NCI-H2196 treated with DMSO at 0.1 percent for 48 hours (cell line): ENCODE data around the gene FGD4.

ENCODE experiments used
- DNase-seq: peaks from one replicate; lab custom pipeline; 2025; ENCODE audit not compliant: unreplicated experiment; lab: John Stamatoyannopoulos, UW

Gene FGD4

DNA sequence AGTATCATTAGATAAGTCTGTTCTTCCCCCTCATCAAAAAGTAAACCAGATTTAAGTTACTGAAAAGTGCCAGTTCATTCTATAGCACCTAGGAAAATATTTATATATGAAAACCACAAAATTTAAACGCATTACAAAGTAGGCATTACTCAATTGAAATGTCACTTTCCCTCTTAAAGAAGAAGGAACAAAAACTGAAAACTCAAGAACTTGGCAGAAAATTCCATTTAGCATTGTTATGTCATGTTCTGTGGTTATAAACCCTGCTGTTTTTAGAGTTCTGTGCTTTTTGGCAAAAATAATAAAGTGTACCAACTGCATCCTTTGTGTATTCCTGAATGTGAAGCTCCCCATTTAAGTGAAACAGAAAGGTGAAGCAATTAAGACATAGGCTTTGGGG, 3.6 kb downstream of the FGD4 start:
- no peak for DNase-seq

DNA sequence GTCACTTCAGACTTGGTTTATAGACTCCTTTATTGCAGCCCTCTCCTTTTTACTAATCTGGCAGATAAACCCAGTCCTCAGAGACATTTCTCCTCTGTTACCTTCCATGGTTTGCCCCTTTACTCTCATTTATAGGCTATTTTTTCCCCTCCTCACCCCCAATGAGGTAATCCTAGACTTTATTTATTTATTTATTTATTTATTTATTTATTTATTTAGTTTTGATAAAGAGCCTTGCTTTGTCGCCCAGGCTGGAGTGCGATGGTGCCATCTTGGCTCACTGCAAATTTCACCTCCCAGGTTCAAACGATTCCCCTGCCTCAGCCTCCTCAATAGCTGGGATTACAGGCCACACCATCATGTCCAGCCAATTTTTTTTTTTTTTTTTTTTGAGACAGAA, 8.4 kb downstream of the FGD4 start:
- no peak for DNase-seq

DNA sequence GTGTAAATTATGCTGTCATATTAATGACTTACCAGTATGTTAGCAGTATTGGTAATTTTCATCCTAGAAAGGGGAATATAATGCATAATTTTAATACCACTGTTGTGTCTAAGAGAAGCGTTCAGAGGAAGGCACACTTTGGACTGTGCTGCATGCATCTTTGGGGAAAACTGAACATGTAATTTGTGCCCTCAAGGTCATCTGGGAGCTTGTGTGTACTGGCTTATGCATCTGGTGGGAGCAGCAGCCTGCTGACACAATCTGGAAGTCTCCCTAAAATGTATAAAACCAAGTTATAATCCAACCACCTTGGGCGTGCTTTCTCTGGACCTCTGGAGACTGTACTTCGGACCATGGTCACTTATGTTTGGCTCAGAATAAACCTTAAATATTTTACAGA, 14.1 kb downstream of the FGD4 start:
- no peak for DNase-seq

DNA sequence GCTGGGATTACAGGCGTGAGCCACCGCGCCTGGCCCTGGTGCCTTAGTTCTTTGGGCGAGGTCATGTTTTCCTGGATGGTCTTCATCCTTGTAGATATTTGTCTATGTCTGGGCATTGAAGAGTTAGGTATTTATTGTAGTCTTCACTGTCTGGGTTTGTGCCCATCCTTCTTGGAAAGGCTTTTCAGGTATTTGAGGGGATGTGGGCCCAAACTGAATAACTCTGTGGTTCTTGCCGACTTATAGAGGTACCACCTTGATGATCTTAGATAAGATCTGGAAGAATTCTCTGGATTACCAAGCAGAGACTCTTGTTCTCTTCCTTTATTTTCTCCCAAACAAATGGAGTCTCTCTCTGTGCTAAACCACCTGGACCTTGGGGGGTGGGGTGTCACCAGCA, 18.9 kb downstream of the FGD4 start:
- DNase-seq, result no peak

DNA sequence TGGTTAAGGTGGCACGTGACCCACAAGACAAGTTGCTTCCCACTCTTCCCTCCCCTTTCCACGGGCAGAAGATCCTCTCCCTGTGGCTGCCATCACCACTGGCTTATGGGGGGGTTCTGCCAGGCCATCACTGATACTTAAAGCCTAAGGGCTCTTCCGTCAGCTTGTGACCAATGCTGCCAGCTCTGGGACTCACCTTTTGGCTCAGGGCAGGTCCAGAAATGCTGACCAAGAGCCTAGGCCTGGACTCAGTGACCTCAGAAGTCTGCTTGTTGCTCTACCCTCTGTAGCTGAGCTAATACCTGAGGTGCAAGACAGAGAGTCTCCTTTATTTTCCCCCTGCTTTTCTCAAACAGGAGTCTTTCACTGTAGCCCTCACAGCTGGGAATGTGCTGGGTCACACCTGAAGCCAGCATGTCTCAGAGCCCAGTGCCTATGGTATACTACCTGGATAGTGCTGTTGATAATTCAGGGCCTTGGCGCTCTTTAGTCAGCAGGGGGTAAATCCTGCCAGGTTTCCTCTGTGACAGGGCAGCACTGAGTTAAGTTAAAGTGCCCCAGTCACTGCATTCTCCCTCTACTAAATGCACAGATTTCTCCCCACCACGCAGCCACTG, 19.7 kb downstream of the FGD4 start:
- DNase-seq, result no peak

- no peak for DNase-seq
Measured at GRCh38 chr12:32419520-32419960, 20.2 kb downstream of the FGD4 start.

DNA sequence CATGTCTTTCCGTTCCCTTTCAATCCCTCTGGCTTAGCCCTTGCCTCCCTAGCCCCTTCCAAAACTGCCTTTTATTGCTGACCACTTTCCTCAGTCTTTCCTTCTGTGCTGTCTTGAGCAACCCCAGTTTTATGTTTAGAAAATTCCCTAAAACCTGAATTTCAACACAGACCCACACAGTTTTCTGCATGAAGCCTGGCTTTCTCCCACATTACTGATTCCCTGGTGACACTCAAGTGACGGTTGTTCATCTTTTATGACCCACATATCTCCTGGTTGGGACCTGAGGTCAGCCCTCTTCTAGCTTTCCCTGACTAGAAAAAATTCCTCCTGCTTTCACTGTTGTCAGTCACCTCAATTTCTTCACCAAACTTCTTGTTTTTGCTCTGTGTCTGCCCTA, 21.0 kb downstream of the FGD4 start:
- DNase-seq, result no peak

GRCh38 chr12:32423559-32423958, 24.2 kb downstream of the FGD4 start:
- DNase-seq, result no peak

GRCh38 chr12:32431025-32431424, 31.7 kb downstream of the FGD4 start:
- DNase-seq, result no peak

DNA sequence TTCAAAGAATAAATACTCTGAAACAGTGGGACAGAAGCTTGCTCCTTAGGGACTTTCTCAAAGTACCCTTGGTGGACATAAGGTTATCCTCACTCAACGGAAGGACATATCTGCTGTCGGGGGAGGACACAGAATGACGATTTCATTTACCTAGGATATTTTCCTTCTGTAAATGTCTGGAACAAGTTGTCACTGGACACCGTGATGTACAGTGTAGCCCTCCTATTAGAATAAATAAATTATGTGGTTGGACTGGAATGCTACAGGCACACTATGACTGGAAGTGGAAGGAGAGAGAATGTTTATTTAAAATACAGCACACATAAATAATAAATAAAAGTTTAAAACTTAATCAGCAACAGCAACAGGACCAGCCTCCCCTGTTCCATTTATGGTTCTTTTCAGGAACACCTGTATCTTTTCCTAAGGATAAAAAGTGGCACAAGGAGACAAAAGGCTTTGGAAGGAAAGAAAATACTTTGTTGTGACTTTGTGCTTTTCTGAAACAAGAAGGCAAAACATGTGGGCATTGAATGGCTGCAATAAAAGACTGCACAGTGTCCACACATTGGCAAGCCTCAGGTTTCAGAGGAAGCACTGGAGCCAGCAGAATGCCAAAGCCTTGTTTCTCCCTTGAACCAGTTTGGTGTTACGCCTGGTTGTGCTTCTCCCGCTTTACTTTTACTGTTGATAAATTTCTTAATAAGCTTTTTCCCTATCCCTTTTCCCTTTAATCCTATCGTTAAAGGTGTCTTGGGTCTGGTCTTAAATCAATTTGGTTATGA, 36.8 kb downstream of the FGD4 start:
- no peak for DNase-seq

- DNase-seq, result no peak
Measured at GRCh38 chr12:32437095-32437515, 37.7 kb downstream of the FGD4 start.

DNA sequence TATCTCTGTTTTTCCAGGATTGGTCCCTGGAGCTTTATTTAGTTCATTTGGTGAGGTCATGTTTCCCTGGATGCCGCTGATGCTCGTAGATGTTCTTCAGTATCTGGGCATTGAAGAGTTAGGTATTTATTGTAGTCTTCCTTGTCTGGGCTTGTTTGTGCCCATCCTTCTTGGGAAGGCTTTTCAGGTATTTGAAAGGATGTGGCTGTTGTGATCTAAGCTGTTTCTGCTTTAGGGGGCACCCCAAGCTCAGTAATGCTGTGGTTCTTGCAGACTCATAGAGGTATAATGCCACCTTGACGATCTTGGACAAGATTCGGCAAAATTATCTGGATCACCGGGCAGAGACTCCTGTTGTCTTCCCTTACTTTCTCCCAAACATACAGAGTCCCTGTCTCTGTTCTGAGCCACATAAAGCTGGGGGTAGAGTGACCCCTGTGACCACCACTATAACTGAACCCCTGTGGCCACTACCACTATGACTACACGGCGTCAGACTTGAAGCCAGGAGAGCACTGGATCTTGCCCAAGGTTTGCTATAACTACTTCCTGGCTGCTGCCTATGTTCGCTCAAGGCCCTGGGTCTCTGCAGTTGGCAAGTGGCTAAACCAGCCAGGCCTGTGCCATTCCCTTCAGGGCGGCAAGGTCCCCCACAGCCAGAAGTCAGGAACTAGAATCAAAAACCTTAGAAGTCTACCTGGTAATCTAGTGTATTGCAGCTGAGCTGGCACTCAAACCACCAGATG, 40.9 kb downstream of the FGD4 start:
- DNase-seq, result no peak

GRCh38 chr12:32443491-32443890, 44.1 kb downstream of the FGD4 start:
- no peak for DNase-seq

DNA sequence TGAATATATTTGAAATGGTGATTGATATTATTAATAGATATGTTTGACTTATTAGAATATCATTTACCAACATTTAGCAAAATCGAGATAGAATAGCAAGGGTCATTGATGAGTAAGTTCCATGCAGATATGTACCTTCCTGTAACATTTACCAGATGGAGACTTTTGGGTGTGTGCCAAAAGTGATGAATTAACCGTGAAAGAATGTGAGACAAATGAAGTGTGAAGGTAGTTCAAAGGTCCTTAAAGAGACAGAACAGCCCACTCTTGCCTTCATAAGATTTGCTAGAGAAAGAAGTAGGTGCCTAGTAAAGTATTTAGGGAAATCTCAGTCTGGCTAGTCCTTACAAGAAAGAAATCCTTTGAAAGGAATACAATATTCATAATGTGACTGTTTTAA, 45.5 kb downstream of the FGD4 start:
- peak; percentile 10 for DNase-seq

DNA sequence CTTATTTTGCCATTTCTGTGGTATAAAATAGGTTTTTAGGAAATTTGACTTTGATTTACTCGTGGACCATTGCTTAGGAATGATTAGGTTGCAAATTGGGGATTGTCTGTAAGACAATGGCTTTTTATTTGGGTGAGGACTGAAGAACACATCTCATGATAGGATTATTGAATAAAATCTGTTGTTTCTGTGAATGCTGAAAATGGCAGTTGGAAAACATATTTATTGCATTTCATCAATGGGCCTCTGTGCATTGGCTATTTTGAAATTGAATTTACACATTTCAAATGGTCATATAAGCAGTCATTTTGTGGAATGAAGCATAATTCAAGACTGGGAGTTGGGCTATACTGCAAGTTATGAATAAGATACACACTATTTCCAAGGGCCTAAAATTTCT, 46.0 kb downstream of the FGD4 start:
- DNase-seq, result no peak

DNA sequence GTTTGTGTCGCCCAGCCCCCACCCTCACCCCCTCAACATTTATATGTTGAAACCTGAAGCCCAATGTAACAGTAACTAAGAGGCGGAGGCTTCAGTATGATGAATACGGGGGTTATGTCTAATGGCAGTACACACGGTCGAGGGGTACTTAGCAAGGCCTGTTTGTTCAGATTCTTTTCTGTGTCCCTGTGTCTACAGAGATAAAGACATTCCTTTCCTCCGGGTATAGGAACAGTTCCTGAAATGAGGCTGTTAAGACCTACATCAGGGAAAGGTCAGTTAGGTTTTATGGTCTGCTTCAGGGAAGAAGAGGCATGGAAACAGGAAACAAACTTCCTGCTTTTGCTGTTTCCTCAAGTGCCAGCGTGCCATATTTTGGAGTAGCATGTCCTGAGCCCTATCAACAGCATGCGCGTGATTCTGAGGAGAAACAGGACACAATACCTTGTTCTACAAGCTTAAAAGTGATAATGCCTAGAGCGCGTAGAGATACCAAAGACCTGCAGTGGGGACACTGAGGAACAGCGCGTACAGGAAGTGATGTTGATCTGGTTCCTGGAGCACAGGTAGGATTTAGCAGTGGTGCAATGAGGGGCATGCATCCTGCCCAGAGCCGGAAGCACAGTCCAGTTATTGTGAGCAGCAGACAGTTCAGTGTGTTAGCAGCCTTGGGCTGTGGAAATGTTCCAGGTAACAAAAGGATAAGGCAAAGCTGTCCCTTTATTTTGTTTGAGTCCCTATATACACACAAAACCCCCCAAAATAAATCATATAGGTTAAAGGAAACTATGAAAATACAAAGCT, 47.2 kb downstream of the FGD4 start:
- no peak for DNase-seq

- DNase-seq, result no peak
Measured at GRCh38 chr12:32448586-32448985, 49.2 kb downstream of the FGD4 start.

DNA sequence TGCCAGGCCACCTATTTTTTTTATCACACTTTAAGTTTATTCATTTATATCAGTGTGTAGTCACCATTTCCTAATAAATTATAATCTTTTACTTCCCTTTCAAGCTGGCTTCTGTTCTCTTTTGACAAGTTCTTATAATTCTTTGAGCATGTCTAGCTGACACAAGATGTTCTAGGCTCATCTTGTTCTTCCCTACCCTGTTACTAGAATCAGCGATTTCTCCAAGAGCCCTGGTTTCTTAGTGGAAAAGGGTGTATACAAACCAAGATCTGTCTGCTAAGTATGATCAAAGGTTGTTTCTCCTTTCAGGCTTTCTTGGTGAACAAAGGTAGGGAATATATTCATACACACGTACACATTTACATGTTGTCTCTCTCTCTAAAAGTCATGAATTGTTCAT, 51.0 kb downstream of the FGD4 start:
- no peak for DNase-seq

- DNase-seq, result no peak
Measured at GRCh38 chr12:32450768-32451167, 51.4 kb downstream of the FGD4 start.

DNA sequence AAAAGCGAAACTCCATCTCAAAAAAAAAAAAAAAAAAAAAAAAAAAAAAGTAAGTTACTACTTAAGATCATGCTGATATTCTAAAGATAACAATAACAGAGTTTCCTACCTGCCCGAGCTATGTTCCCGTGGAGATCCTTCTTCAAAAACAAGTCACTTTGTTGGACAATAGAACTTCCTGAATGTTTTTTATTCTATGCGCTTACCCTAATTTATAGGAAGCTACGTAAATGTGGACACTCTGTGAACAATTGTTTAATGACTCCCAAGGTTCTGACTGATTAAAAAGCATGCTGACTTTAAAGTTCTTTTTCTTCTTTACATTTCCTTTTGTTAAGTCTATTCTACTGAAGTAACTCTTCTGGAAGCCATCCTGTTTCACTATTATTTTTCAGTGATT, 52.5 kb downstream of the FGD4 start:
- no peak for DNase-seq

- DNase-seq, result no peak
Measured at GRCh38 chr12:32454075-32454474, 54.7 kb downstream of the FGD4 start.
